WTC11 (cell line): Measurements from ENCODE around the gene SH3TC1. TPM values are rescaled to one million over a fixed set of nuclear protein-coding genes. Genes with fewer than 3 reads are reported as not detected.

Experiments
- ATAC-seq: fragments of 200-7000 bp; cut with Tn5 transposase; 2 replicates; pipeline ENCODE4 v1.10.0; 2021; ENCODE audit warnings: mild to moderate bottlenecking, moderate library complexity
- CTCF ChIA-PET: fragments of 300-600 bp; sonication (Branson Sonifier 250); formaldehyde crosslinking; loops from one replicate; lab custom pipeline; 2021; ENCODE audit warnings: antibody characterized with exemption; lab: Charles Lee
- POLR2A ChIA-PET: fragments of 350-600 bp; sonication (Branson Sonifier 250); formaldehyde crosslinking; loops from one replicate; lab custom pipeline; 2021; ENCODE audit warnings: antibody characterized with exemption; lab: Charles Lee
- DNase-seq: peaks from one replicate; pipeline ENCODE4 v3.0.0; 2021; ENCODE audit warnings: low spot score
- H3K27ac Mint-ChIP-seq: 2 replicates; pipeline ENCODE4 v1.8.0; 2021; ENCODE audit warnings: mixed read lengths
- H3K27me3 Mint-ChIP-seq: 2 replicates; pipeline ENCODE4 v1.8.0; 2021; ENCODE audit warnings: low read depth, mild to moderate bottlenecking, moderate library complexity, mixed read lengths
- H3K36me3 Mint-ChIP-seq: 2 replicates; pipeline ENCODE4 v1.8.0; 2021; ENCODE audit warnings: mixed read lengths
- H3K4me1 Mint-ChIP-seq: 2 replicates; pipeline ENCODE4 v1.8.0; 2022; ENCODE audit warnings: mixed read lengths
- H3K4me3 Mint-ChIP-seq: 2 replicates; pipeline ENCODE4 v1.8.0; 2021; ENCODE audit warnings: mild to moderate bottlenecking, moderate library complexity, mixed read lengths
- H3K9me3 Mint-ChIP-seq: 2 replicates; pipeline ENCODE4 v1.8.0; 2021; ENCODE audit warnings: mixed read lengths
- ATF1 ChIP-seq: sonication (generic); formaldehyde crosslinking; IDR thresholded peaks from 2 replicates; pipeline ENCODE4 v1.8.1; 2023; ENCODE audit warnings: mild to moderate bottlenecking, moderate library complexity, missing genetic modification reagents
- CREB1 ChIP-seq: sonication (generic); formaldehyde crosslinking; IDR thresholded peaks from 2 replicates; pipeline ENCODE4 v1.8.0; 2023; ENCODE audit warnings: mild to moderate bottlenecking, missing genetic modification reagents
- GRHL2 ChIP-seq: fragments of 250-450 bp; sonication (Bioruptor Pico); IDR thresholded peaks from 2 replicates; pipeline ENCODE4 v1.8.0; 2022; ENCODE audit warnings: mild to moderate bottlenecking, moderate library complexity; ENCODE audit not compliant: insufficient replicate concordance, severe bottlenecking
- GTF2I ChIP-seq: fragments of 250-450 bp; sonication (Bioruptor Pico); conservative IDR thresholded peaks from 2 replicates; pipeline ENCODE4 v1.4.0; 2021; ENCODE audit warnings: mild to moderate bottlenecking
- KAT7 ChIP-seq: sonication (generic); formaldehyde crosslinking; IDR thresholded peaks from 2 replicates; pipeline ENCODE4 v1.8.1; 2023; ENCODE audit warnings: missing genetic modification reagents, mild to moderate bottlenecking, borderline replicate concordance
- RORB ChIP-seq: fragments of 250-450 bp; sonication (Bioruptor Pico); IDR thresholded peaks from 2 replicates; pipeline ENCODE4 v1.9.0; 2021; ENCODE audit warnings: mild to moderate bottlenecking
- SP1 ChIP-seq: sonication (generic); formaldehyde crosslinking; conservative IDR thresholded peaks from 2 replicates; pipeline ENCODE4 v1.8.1; 2022; ENCODE audit warnings: missing genetic modification reagents
- ZNF317 ChIP-seq: sonication (generic); formaldehyde crosslinking; IDR thresholded peaks from 2 replicates; pipeline ENCODE4 v1.8.1; 2023; ENCODE audit warnings: low read depth, mild to moderate bottlenecking, moderate library complexity, missing genetic modification reagents, borderline replicate concordance
- total RNA-seq: library from RNA; stranded (reverse); gene quantifications from 3 replicates; pipeline ENCODE4 v1.2.3, GENCODE V29; 2021
- TF ChIP-seq, protein P1 (sequence below): sonication (generic); formaldehyde crosslinking; conservative IDR thresholded peaks from 2 replicates; pipeline ENCODE4 v1.8.1; 2023; ENCODE audit warnings: mild to moderate bottlenecking, low read depth, missing genetic modification reagents, moderate library complexity
- TF ChIP-seq, protein P2 (sequence below): sonication (generic); formaldehyde crosslinking; IDR thresholded peaks from 2 replicates; pipeline ENCODE4 v1.8.1; 2022; ENCODE audit warnings: mild to moderate bottlenecking, moderate library complexity, missing genetic modification reagents
- TF ChIP-seq, protein P3 (sequence below): sonication (generic); formaldehyde crosslinking; IDR thresholded peaks from 2 replicates; pipeline ENCODE4 v1.8.0; 2022; ENCODE audit warnings: mild to moderate bottlenecking, missing genetic modification reagents
- TF ChIP-seq, protein P4 (sequence below): sonication (generic); formaldehyde crosslinking; IDR thresholded peaks from 2 replicates; pipeline ENCODE4 v1.8.1; 2022; ENCODE audit warnings: missing genetic modification reagents, borderline replicate concordance
- TF ChIP-seq, protein P5 (sequence below): fragments of 250-450 bp; sonication (Bioruptor Pico); conservative IDR thresholded peaks from 2 replicates; pipeline ENCODE4 v1.9.0; 2021; ENCODE audit warnings: mild to moderate bottlenecking
- TF ChIP-seq, protein P6 (sequence below): fragments of 250-450 bp; sonication (Bioruptor Pico); IDR thresholded peaks from 2 replicates; pipeline ENCODE4 v1.9.0; 2021; ENCODE audit warnings: mild to moderate bottlenecking, borderline replicate concordance

Gene SH3TC1
- total RNA-seq, 1 experiment from 2014 or later, result 0.42 TPM

DNA sequence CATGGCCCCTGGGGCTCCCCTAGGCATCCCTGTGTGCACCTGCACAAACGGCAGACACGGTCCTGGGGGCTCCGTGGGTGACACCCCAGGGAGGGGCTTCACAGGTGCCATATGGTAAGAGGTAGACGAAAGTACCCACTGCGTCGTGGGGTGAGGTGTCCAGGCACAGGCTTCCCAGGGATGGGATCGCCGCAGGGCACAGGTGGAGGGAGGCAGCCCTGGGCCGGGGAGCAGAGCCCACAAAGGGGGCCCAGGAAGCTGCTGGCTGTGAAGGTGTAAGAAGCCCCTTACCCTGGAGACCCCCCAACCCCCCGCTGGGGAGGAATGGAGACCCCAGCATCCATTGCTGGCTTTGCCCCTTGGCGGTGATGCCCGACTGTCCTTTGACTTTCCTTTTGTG is 10.9 kb downstream of the SH3TC1 start:
- no peaks in the 10 kb centered on the region for H3K27me3 Mint-ChIP-seq
- CTCF ChIA-PET, result interaction anchor here (0.7 kb wide), 1 partner anchor 97 kb away, joined by 3 read pairs; no protein-coding TSS in a partner anchor
- no peak overlapping the region for H3K4me3 Mint-ChIP-seq
- POLR2A ChIA-PET, result no interaction called here
- H3K27ac Mint-ChIP-seq, result no peak overlapping the region
- TF ChIP-seq GRHL2, result no peak
- TF ChIP-seq, protein P1, sequence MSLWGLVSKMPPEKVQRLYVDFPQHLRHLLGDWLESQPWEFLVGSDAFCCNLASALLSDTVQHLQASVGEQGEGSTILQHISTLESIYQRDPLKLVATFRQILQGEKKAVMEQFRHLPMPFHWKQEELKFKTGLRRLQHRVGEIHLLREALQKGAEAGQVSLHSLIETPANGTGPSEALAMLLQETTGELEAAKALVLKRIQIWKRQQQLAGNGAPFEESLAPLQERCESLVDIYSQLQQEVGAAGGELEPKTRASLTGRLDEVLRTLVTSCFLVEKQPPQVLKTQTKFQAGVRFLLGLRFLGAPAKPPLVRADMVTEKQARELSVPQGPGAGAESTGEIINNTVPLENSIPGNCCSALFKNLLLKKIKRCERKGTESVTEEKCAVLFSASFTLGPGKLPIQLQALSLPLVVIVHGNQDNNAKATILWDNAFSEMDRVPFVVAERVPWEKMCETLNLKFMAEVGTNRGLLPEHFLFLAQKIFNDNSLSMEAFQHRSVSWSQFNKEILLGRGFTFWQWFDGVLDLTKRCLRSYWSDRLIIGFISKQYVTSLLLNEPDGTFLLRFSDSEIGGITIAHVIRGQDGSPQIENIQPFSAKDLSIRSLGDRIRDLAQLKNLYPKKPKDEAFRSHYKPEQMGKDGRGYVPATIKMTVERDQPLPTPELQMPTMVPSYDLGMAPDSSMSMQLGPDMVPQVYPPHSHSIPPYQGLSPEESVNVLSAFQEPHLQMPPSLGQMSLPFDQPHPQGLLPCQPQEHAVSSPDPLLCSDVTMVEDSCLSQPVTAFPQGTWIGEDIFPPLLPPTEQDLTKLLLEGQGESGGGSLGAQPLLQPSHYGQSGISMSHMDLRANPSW (CRISPR knock-in tag), result no peak
- TF ChIP-seq, protein P2, sequence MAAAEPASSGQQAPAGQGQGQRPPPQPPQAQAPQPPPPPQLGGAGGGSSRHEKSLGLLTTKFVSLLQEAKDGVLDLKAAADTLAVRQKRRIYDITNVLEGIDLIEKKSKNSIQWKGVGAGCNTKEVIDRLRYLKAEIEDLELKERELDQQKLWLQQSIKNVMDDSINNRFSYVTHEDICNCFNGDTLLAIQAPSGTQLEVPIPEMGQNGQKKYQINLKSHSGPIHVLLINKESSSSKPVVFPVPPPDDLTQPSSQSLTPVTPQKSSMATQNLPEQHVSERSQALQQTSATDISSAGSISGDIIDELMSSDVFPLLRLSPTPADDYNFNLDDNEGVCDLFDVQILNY, result no peak
- TF ChIP-seq ATF1 (CRISPR knock-in tag), result no peak
- TF ChIP-seq GTF2I (CRISPR knock-in tag), result no peak
- TF ChIP-seq RORB (CRISPR knock-in tag), result no peak
- TF ChIP-seq KAT7 (CRISPR knock-in tag), result no peak
- TF ChIP-seq CREB1 (CRISPR knock-in tag), result no peak
- DNase-seq (no peak), ATAC-seq (no peak)
- no peaks in the 10 kb centered on the region for H3K36me3 Mint-ChIP-seq
- peaks cover 7% of the 10 kb centered on the region for H3K4me1 Mint-ChIP-seq
- H3K9me3 Mint-ChIP-seq, result no peaks in the 10 kb centered on the region

DNA sequence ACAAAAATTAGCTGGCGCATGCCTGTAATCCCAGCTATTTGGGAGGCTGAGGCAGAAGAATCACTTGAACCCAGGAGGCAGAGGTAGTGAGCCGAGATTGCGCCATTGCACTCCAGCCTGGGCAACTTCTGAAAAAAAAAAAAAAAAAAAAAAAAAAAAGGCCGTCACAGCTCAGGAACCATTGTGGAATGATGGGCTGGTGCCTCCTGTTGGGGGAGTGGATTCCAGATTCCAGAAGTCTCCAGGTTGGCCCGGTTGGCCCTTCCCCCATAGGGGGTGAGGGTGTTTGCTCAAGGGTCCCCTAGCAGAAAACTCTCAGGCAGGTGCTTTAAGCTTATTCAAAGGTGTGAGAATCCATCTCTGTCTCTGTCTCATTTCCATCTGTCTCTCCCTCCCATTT is 11.5 kb downstream of the SH3TC1 start:
- ChIA-PET CTCF (interaction anchor here (0.7 kb wide), 1 partner anchor 96 kb away, joined by 3 read pairs; no protein-coding TSS in a partner anchor), POLR2A (interaction anchor here (0.6 kb wide), 1 partner anchor 1480 kb away, joined by 3 read pairs; no protein-coding TSS in a partner anchor)
- DNase-seq (no peak), ATAC-seq (no peak)
- no peak for TF ChIP-seq SP1 (CRISPR knock-in tag)
- TF ChIP-seq, protein P3, sequence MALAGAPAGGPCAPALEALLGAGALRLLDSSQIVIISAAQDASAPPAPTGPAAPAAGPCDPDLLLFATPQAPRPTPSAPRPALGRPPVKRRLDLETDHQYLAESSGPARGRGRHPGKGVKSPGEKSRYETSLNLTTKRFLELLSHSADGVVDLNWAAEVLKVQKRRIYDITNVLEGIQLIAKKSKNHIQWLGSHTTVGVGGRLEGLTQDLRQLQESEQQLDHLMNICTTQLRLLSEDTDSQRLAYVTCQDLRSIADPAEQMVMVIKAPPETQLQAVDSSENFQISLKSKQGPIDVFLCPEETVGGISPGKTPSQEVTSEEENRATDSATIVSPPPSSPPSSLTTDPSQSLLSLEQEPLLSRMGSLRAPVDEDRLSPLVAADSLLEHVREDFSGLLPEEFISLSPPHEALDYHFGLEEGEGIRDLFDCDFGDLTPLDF (CRISPR knock-in tag), result no peak
- no peak for TF ChIP-seq ZNF317
- TF ChIP-seq, protein P4, sequence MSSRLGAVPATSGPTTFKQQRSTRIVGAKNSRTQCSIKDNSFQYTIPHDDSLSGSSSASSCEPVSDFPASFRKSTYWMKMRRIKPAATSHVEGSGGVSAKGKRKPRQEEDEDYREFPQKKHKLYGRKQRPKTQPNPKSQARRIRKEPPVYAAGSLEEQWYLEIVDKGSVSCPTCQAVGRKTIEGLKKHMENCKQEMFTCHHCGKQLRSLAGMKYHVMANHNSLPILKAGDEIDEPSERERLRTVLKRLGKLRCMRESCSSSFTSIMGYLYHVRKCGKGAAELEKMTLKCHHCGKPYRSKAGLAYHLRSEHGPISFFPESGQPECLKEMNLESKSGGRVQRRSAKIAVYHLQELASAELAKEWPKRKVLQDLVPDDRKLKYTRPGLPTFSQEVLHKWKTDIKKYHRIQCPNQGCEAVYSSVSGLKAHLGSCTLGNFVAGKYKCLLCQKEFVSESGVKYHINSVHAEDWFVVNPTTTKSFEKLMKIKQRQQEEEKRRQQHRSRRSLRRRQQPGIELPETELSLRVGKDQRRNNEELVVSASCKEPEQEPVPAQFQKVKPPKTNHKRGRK (CRISPR knock-in tag), result no peak
- TF ChIP-seq, protein P5, sequence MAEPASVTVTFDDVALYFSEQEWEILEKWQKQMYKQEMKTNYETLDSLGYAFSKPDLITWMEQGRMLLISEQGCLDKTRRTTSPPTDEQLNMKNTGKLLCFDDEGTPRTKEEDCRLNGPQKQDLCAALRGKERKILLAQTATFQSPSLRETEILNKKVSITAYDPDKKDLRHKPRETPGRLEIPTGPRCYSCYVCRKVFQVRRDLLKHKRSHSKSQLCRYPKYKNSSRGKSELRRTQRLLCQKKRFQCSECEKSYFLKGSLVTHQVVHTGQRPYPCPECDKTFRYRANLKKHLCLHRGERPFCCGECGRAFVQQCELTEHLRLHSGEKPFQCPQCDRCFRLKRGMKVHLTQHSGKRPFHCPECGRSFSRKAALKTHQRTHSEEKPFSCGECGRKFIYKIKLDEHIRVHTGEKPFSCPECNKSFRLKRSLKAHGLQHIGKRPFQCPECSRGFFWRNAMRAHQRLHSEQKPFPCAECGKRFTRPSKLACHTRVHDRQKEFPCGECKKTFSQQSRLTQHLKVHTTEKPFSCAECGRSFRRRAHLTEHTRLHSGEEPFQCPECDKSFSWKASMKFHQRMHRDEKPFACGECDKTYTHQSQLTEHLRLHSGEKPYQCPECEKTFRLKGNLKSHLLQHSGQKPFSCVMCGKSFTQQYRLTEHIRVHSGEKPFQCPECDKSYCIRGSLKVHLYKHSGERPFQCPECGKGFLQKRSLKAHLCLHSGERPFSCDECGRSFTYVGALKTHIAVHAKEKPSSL (CRISPR knock-in tag), result no peak
- no peak for TF ChIP-seq ATF1 (CRISPR knock-in tag)
- TF ChIP-seq, protein P6, sequence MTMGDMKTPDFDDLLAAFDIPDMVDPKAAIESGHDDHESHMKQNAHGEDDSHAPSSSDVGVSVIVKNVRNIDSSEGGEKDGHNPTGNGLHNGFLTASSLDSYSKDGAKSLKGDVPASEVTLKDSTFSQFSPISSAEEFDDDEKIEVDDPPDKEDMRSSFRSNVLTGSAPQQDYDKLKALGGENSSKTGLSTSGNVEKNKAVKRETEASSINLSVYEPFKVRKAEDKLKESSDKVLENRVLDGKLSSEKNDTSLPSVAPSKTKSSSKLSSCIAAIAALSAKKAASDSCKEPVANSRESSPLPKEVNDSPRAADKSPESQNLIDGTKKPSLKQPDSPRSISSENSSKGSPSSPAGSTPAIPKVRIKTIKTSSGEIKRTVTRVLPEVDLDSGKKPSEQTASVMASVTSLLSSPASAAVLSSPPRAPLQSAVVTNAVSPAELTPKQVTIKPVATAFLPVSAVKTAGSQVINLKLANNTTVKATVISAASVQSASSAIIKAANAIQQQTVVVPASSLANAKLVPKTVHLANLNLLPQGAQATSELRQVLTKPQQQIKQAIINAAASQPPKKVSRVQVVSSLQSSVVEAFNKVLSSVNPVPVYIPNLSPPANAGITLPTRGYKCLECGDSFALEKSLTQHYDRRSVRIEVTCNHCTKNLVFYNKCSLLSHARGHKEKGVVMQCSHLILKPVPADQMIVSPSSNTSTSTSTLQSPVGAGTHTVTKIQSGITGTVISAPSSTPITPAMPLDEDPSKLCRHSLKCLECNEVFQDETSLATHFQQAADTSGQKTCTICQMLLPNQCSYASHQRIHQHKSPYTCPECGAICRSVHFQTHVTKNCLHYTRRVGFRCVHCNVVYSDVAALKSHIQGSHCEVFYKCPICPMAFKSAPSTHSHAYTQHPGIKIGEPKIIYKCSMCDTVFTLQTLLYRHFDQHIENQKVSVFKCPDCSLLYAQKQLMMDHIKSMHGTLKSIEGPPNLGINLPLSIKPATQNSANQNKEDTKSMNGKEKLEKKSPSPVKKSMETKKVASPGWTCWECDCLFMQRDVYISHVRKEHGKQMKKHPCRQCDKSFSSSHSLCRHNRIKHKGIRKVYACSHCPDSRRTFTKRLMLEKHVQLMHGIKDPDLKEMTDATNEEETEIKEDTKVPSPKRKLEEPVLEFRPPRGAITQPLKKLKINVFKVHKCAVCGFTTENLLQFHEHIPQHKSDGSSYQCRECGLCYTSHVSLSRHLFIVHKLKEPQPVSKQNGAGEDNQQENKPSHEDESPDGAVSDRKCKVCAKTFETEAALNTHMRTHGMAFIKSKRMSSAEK (CRISPR knock-in tag), result no peak
- no peaks in the 10 kb centered on the region for H3K36me3 Mint-ChIP-seq
- H3K27me3 Mint-ChIP-seq, result no peaks in the 10 kb centered on the region
- H3K4me3 Mint-ChIP-seq, result no peak overlapping the region
- H3K27ac Mint-ChIP-seq, result no peak overlapping the region
- peaks cover 7% of the 10 kb centered on the region for H3K4me1 Mint-ChIP-seq
- no peaks in the 10 kb centered on the region for H3K9me3 Mint-ChIP-seq
